ENCODE data around the gene MOCS1.

Gene MOCS1

GRCh38 chr6:39889229-39889628 is 45.0 kb downstream of the MOCS1 start:
- in situ Hi-C loops (cut with MboI; ENCODE audit: low pct_unique_long_range_greater_than_20kb, low sequenced_read_pairs, unreplicated experiment): no loop called here
- no peak for DNase-seq (ENCODE audit: low spot score)
- no peak for TF ChIP-seq CTCF (IDR thresholded peaks at IDR 0.05; ENCODE audit: extremely low read depth, insufficient read depth, missing control alignments)

DNA sequence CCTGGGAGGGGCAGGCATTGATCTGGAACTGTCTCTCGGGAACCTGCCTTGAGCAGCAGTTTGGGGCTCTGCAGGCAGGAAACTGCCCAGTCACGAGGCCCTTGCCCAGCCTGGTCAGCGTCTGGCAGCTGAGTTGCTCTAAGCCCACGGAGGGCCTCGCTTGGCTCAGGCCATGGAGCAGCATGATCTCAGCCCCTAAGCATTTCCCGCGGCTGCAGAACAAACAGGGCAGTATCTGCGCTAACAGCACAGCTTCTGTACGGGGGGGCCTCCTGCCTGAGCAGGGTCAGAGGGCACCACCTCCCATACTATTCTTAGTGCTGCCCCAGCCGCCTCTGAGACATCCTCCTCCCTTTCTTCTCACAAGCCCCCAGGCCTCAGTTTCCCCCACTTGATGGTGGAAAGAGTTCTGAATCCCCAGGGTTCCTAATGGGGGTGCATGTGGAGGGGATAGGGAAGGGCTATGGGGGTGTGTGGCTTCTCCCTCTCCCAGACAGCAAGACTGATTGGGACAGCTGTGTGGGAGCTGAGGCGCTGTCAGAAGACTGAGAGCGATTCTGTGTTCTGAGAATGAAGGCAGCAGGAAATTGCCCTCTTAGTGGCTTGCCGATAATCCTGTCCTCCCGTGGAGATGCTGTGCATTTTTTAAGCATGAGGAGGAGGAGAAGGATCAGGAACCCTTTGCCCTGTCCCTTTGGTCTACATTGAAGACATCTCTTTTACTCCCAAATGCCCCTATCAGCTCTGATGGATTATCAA is 46.4 kb downstream of the MOCS1 start:
- no peak for DNase-seq (ENCODE audit: low spot score)
- TF ChIP-seq CTCF (IDR thresholded peaks at IDR 0.05; ENCODE audit: extremely low read depth, insufficient read depth, missing control alignments): no peak
- in situ Hi-C loops (cut with MboI; ENCODE audit: low pct_unique_long_range_greater_than_20kb, low sequenced_read_pairs, unreplicated experiment): no loop called here

- DNase-seq (ENCODE audit: low spot score): no peak
- no peak for TF ChIP-seq CTCF (IDR thresholded peaks at IDR 0.05; ENCODE audit: extremely low read depth, insufficient read depth, missing control alignments)
- in situ Hi-C loops (cut with MboI; ENCODE audit: low pct_unique_long_range_greater_than_20kb, low sequenced_read_pairs, unreplicated experiment): no loop called here
Observed at GRCh38 chr6:39886871-39887270, 47.4 kb downstream of the MOCS1 start.

GRCh38 chr6:39885691-39886090 is 48.6 kb downstream of the MOCS1 start:
- TF ChIP-seq CTCF (IDR thresholded peaks at IDR 0.05; ENCODE audit: extremely low read depth, insufficient read depth, missing control alignments): no peak
- in situ Hi-C loops (cut with MboI; ENCODE audit: low pct_unique_long_range_greater_than_20kb, low sequenced_read_pairs, unreplicated experiment): no loop called here
- no peak for DNase-seq (ENCODE audit: low spot score)

DNA sequence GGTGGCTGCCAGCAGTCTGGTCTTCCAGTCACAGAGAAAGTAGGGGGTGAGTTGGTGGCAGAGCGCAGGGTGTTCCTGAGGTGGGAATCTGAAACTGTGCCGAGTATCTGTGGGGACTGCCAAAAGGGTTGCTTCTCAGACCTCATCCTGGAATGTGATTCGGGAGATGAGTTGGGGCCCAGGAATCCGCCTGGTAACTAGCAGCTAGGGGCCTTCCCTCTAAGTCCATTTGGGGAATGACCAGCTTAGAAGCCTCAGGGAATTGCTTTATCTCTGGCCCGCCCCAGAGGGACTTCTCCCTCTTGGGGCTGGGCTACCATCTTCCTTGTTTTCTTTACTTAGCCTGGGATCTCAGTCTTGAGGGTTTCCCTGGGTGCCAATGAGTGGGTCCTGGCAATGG is 49.6 kb downstream of the MOCS1 start:
- in situ Hi-C loops (cut with MboI; ENCODE audit: low pct_unique_long_range_greater_than_20kb, low sequenced_read_pairs, unreplicated experiment): no loop called here
- no peak for TF ChIP-seq CTCF (IDR thresholded peaks at IDR 0.05; ENCODE audit: extremely low read depth, insufficient read depth, missing control alignments)
- DNase-seq (ENCODE audit: low spot score): no peak

- no peak for TF ChIP-seq CTCF (IDR thresholded peaks at IDR 0.05; ENCODE audit: extremely low read depth, insufficient read depth, missing control alignments)
- no peak for DNase-seq (ENCODE audit: low spot score)
- in situ Hi-C loops (cut with MboI; ENCODE audit: low pct_unique_long_range_greater_than_20kb, low sequenced_read_pairs, unreplicated experiment): no loop called here
Observed at GRCh38 chr6:39882531-39882899, 51.7 kb downstream of the MOCS1 start.

Data from GM13977 (cell line).